Mucosa of rectum (tissue), 2 donors: ENCODE measurements around the gene LSM14A.
A peak's percentile ranks its signal among the peaks of the same experiment; 100 is the strongest.
"Not testable (repeated sequence)": the region's sequence is repeated elsewhere in the genome, so short reads cannot be mapped to it uniquely, and the experiment has no call there.

ENCODE experiments used
- H3K27ac ChIP-seq, 2 donors: one replicate each; pipeline ENCODE4 v1.7.0; 2013; ENCODE audit warnings: inconsistent platforms in 2 of 2, low read depth in 2 of 2, low read length in 2 of 2
- H3K27me3 ChIP-seq, 2 donors: one replicate each; pipeline ENCODE4 v1.7.0; 2013; ENCODE audit warnings: low read length in 2 of 2; ENCODE audit not compliant: control insufficient read depth in 2 of 2, insufficient read depth in 2 of 2
- H3K36me3 ChIP-seq, 2 donors: one replicate each; pipeline ENCODE4 v1.7.0; 2013; ENCODE audit warnings: low read length in 2 of 2; ENCODE audit not compliant: control insufficient read depth in 2 of 2, insufficient read depth in 2 of 2
- H3K4me1 ChIP-seq, 2 donors: one replicate each; pipeline ENCODE4 v1.7.0; 2013; ENCODE audit warnings: low read length in 2 of 2, mild to moderate bottlenecking in 1 of 2; ENCODE audit not compliant: control insufficient read depth in 2 of 2, insufficient read depth in 2 of 2
- H3K4me3 ChIP-seq, 2 donors: one replicate each; pipeline ENCODE4 v1.7.0; 2013; ENCODE audit warnings: low read length in 2 of 2
- H3K9ac ChIP-seq, 2 donors: one replicate each; pipeline ENCODE4 v1.7.0; 2013; ENCODE audit warnings: low read length in 2 of 2, low read depth in 1 of 2, mild to moderate bottlenecking in 1 of 2
- H3K9me3 ChIP-seq, 2 donors: one replicate each; pipeline ENCODE4 v1.7.0; 2013; ENCODE audit warnings: low read length in 2 of 2; ENCODE audit not compliant: control insufficient read depth in 2 of 2
- donor health status: healthy.
- donor health status: Normal muscosa, but diverticular disease.

LSM14A gene

GRCh38 chr19:34155686-34156085, 16.6 kb upstream of the LSM14A start:
- Histone ChIP-seq H3K4me3 (no peak overlapping the region), H3K27me3 (no peaks in the 10 kb centered on the region), H3K27ac (no peak overlapping the region), H3K9me3 (no peaks in the 10 kb centered on the region), H3K36me3 (no peaks in the 10 kb centered on the region), H3K9ac (no peak overlapping the region), H3K4me1 (no peaks in the 10 kb centered on the region)

- H3K36me3 ChIP-seq, H3K27ac ChIP-seq, H3K27me3 ChIP-seq, H3K9me3 ChIP-seq, H3K4me1 ChIP-seq, H3K9ac ChIP-seq, H3K4me3 ChIP-seq: not testable (repeated sequence)
Observed at GRCh38 chr19:34158966-34159365, 13.3 kb upstream of the LSM14A start.

- not testable (repeated sequence) for H3K4me1 ChIP-seq, H3K4me3 ChIP-seq, H3K27ac ChIP-seq, H3K27me3 ChIP-seq, H3K36me3 ChIP-seq, H3K9ac ChIP-seq, H3K9me3 ChIP-seq
Observed at GRCh38 chr19:34159541-34159940, 12.8 kb upstream of the LSM14A start.

GRCh38 chr19:34161902-34162301, 10.4 kb upstream of the LSM14A start:
- H3K36me3 ChIP-seq, H3K27ac ChIP-seq, H3K27me3 ChIP-seq, H3K9ac ChIP-seq, H3K4me1 ChIP-seq, H3K4me3 ChIP-seq, H3K9me3 ChIP-seq: not testable (repeated sequence)

- Histone ChIP-seq H3K9ac (no peak overlapping the region), H3K27ac (no peak overlapping the region), H3K9me3 (no peaks in the 10 kb centered on the region), H3K4me1 (no peaks in the 10 kb centered on the region), H3K4me3 (no peak overlapping the region), H3K36me3 (no peaks in the 10 kb centered on the region), H3K27me3 (no peaks in the 10 kb centered on the region)
Observed at GRCh38 chr19:34165295-34165738, 7.0 kb upstream of the LSM14A start.

- not testable (repeated sequence) for H3K27ac ChIP-seq
Observed at GRCh38 chr19:34169475-34170199, 2.7 kb upstream of the LSM14A start.

GRCh38 chr19:34171539-34171876, 796 bp upstream of the LSM14A start:
- Histone ChIP-seq H3K9me3 (no peaks in the 10 kb centered on the region), H3K27ac (peak overlapping the region; percentile 98), H3K9ac (peak overlapping the region; percentile 77 to 96), H3K4me1 (peaks cover 13 to 23% of the 10 kb centered on the region in 2 donors), H3K27me3 (no peaks in the 10 kb centered on the region), H3K36me3 (peaks cover 0 to 3% of the 10 kb centered on the region in 2 donors), H3K4me3 (peak overlapping the region; percentile 84 to 95)

More at GRCh38 chr19:34169475-34170199, 2.7 kb upstream of the LSM14A start:
- not testable (repeated sequence) for H3K36me3 ChIP-seq, H3K9ac ChIP-seq, H3K27me3 ChIP-seq, H3K9me3 ChIP-seq, H3K4me3 ChIP-seq
- peaks cover 10 to 15% of the 10 kb centered on the region in 2 donors for H3K4me1 ChIP-seq

- H3K36me3 ChIP-seq = peaks cover 0 to 3% of the 10 kb centered on the region in 2 donors
- H3K27me3 ChIP-seq = no peaks in the 10 kb centered on the region
- H3K9me3 ChIP-seq = no peaks in the 10 kb centered on the region
- H3K4me1 ChIP-seq = peaks cover 18 to 25% of the 10 kb centered on the region in 2 donors
- H3K9ac ChIP-seq = peak overlapping the region; percentile 92 to 96
- H3K4me3 ChIP-seq = peak overlapping the region; percentile 90 to 95
- peak overlapping the region; percentile 98 for H3K27ac ChIP-seq
Observed at GRCh38 chr19:34172661-34173192, 423 bp downstream of the LSM14A start.

GRCh38 chr19:34173193-34173956, 1.1 kb downstream of the LSM14A start:
- Histone ChIP-seq H3K4me3 (peak overlapping the region; percentile 90 to 95), H3K27me3 (no peaks in the 10 kb centered on the region), H3K9me3 (no peaks in the 10 kb centered on the region), H3K36me3 (peaks cover 0 to 3% of the 10 kb centered on the region in 2 donors), H3K27ac (peak overlapping the region; percentile 98), H3K4me1 (peaks cover 18 to 25% of the 10 kb centered on the region in 2 donors), H3K9ac (peak overlapping the region; percentile 92 to 96)

GRCh38 chr19:34175173-34175572, 2.9 kb downstream of the LSM14A start:
- not testable (repeated sequence) for H3K36me3 ChIP-seq, H3K27me3 ChIP-seq, H3K27ac ChIP-seq, H3K9ac ChIP-seq, H3K9me3 ChIP-seq, H3K4me3 ChIP-seq
- H3K4me1 ChIP-seq = peaks cover 24 to 30% of the 10 kb centered on the region in 2 donors
